Keratinocyte (primary cell): Measurements from ENCODE around the gene IQCK. TPM values are rescaled to one million over a fixed set of nuclear protein-coding genes. Genes with fewer than 3 reads are reported as not detected.

Source experiments
- DNase-seq: peaks from one replicate; pipeline ENCODE4 v3.0.0-alpha.2; 2011; ENCODE audit warnings: low read depth, missing footprints, low spot score
- FAIRE-seq: peaks from 2 replicates; lab custom pipeline; 2011; peaks lifted over from hg19 to GRCh38; lab: Jason Lieb, UNC
- H2AFZ ChIP-seq: 2 replicates; pipeline ENCODE4 v1.6.0; 2012; ENCODE audit warnings: low read length, control low read depth, inconsistent platforms; ENCODE audit not compliant: control insufficient read depth
- H3K27ac ChIP-seq: 2 replicates; pipeline ENCODE4 v1.5.1; 2011; ENCODE audit warnings: low read length; ENCODE audit not compliant: control insufficient read depth, insufficient read depth
- H3K27me3 ChIP-seq: 3 replicates; pipeline ENCODE4 v1.6.0; 2011; ENCODE audit warnings: low read length; ENCODE audit not compliant: control insufficient read depth, insufficient read depth; ENCODE audit errors: extremely low read depth
- H3K36me3 ChIP-seq, 2 experiments: 2 replicates in 1 of 2; 3 replicates in 1 of 2; pipeline ENCODE4 v1.5.1; 2011; ENCODE audit warnings: low read length in 2 of 2, mild to moderate bottlenecking in 1 of 2; ENCODE audit not compliant: control insufficient read depth in 2 of 2, insufficient read depth in 2 of 2; ENCODE audit errors: extremely low read depth in 1 of 2
- H3K4me1 ChIP-seq: 3 replicates; pipeline ENCODE4 v1.5.1; 2011; ENCODE audit warnings: low read length; ENCODE audit not compliant: control insufficient read depth, insufficient read depth; ENCODE audit errors: extremely low read depth
- H3K4me2 ChIP-seq: 3 replicates; pipeline ENCODE4 v1.6.0; 2011; ENCODE audit warnings: low read depth, low read length; ENCODE audit not compliant: control insufficient read depth, insufficient read depth; ENCODE audit errors: extremely low read depth
- H3K4me3 ChIP-seq, 3 experiments: fragments of 200-600 bp in 1 of 3; sonication (generic) in 1 of 3; 2 replicates in 2 of 3; 3 replicates in 1 of 3; pipeline ENCODE4 v1.5.1; 2011 to 2016; ENCODE audit warnings: low read length in 3 of 3, mild to moderate bottlenecking in 3 of 3, control low read depth in 2 of 3, inconsistent platforms in 1 of 3, low read depth in 1 of 3, mixed read lengths in 1 of 3, mixed run types in 1 of 3, moderate library complexity in 1 of 3; ENCODE audit not compliant: control insufficient read depth in 2 of 3, insufficient read depth in 2 of 3; ENCODE audit errors: extremely low read depth in 1 of 3
- H3K79me2 ChIP-seq: 2 replicates; pipeline ENCODE4 v1.6.0; 2012; ENCODE audit warnings: low read length; ENCODE audit not compliant: control insufficient read depth, insufficient read depth
- H3K9ac ChIP-seq: 3 replicates; pipeline ENCODE4 v1.6.0; 2011; ENCODE audit warnings: low read length; ENCODE audit not compliant: control insufficient read depth, insufficient read depth; ENCODE audit errors: extremely low read depth
- H3K9me1 ChIP-seq: 3 replicates; pipeline ENCODE4 v1.6.0; 2011; ENCODE audit warnings: low read length; ENCODE audit not compliant: control insufficient read depth, insufficient read depth; ENCODE audit errors: extremely low read depth
- H3K9me3 ChIP-seq: 2 replicates; pipeline ENCODE4 v1.5.1; 2012; ENCODE audit warnings: low read depth, low read length; ENCODE audit not compliant: control insufficient read depth
- H4K20me1 ChIP-seq: 3 replicates; pipeline ENCODE4 v1.6.0; 2011; ENCODE audit warnings: low read length; ENCODE audit not compliant: control insufficient read depth, insufficient read depth; ENCODE audit errors: extremely low read depth
- CTCF ChIP-seq, 3 experiments: IDR thresholded peaks in 1 of 3; conservative IDR thresholded peaks in 1 of 3; optimal IDR thresholded peaks in 1 of 3; 2 replicates in 2 of 3; 3 replicates in 1 of 3; pipeline versions ENCODE3 to v1.5.1; 2011; ENCODE audit warnings: low read length in 3 of 3, mild to moderate bottlenecking in 3 of 3, moderate library complexity in 2 of 3, control low read depth in 1 of 3, inconsistent platforms in 1 of 3; ENCODE audit not compliant: insufficient read depth in 2 of 3; ENCODE audit errors: extremely low read depth in 1 of 3
- EZH2 ChIP-seq: IDR thresholded peaks from one replicate; pipeline ENCODE4 v1.6.1; 2012; ENCODE audit warnings: inconsistent platforms, mild to moderate bottlenecking, low read length, moderate library complexity
- dilution Hi-C: fragments of 300-500 bp; cut with MboI; formaldehyde crosslinking; loops from one replicate; pipeline ENCODE4 v1.7.0; 2020; ENCODE audit warnings: low sequenced_read_pairs; ENCODE audit not compliant: extremely low pct_ligation_motif_present
- polyA plus RNA-seq, 5 experiments: library from polyadenylated mRNA; depleted of rRNA in 3 of 5; stranded (reverse) in 3 of 5; stranded (forward) in 1 of 5; unstranded in 1 of 5; fragments of >200 nt; gene quantifications; 1 replicate in 1 of 5; 2 replicates in 3 of 5; 3 replicates in 1 of 5; pipeline versions ENCODE4 v1.2.1 to v1.2.3, GENCODE V29; 2011 to 2012; ENCODE audit warnings: missing spikeins in 2 of 5, low read depth in 1 of 5, low replicate concordance in 1 of 5

Gene IQCK
- polyA plus RNA-seq, 1 donor (not counting 4 experiments of a cell fraction or from before 2014, with no cell fraction given), result 9.7 TPM

- Histone ChIP-seq H3K4me1 (peaks cover 8% of the 10 kb centered on the region), H3K4me3 (no peak overlapping the region), H3K79me2 (no peaks in the 10 kb centered on the region), H3K9me1 (no peaks in the 10 kb centered on the region), H3K27ac (no peak overlapping the region), H3K27me3 (no peaks in the 10 kb centered on the region), H3K36me3 (no peaks in the 10 kb centered on the region), H4K20me1 (no peaks in the 10 kb centered on the region), H3K4me2 (peak overlapping the region; percentile 20), H2AFZ (no peak overlapping the region), H3K9ac (no peak overlapping the region), H3K9me3 (peaks cover under 1% of the 10 kb centered on the region)
- DNase-seq (peak; percentile 55), FAIRE-seq (peak; percentile 63)
- dilution Hi-C loops, result no loop called here
- no peak for TF ChIP-seq CTCF (optimal IDR thresholded peaks at IDR 0.05 in 1 of 3, IDR thresholded peaks at IDR 0.05 in 1 of 3, conservative IDR thresholded peaks at IDR 0.05 in 1 of 3; ENCODE audit: extremely low read depth in 1 of 3, insufficient read depth in 2 of 3, low read length in 3 of 3)
- TF ChIP-seq EZH2, result no peak
Observed at GRCh38 chr16:19810817-19811731, 93.0 kb downstream of the IQCK start.

GRCh38 chr16:19812986-19813385 is 94.9 kb downstream of the IQCK start:
- H3K9ac ChIP-seq, result no peak overlapping the region
- no peaks in the 10 kb centered on the region for H3K79me2 ChIP-seq
- FAIRE-seq (no peak), DNase-seq (no peak)
- no peak overlapping the region for H3K4me2 ChIP-seq
- no peaks in the 10 kb centered on the region for H3K27me3 ChIP-seq
- H3K9me1 ChIP-seq, result no peaks in the 10 kb centered on the region
- no peak overlapping the region for H2AFZ ChIP-seq
- dilution Hi-C loops, result no loop called here
- H3K27ac ChIP-seq, result no peak overlapping the region
- no peaks in the 10 kb centered on the region for H3K9me3 ChIP-seq
- peaks cover 8% of the 10 kb centered on the region for H3K4me1 ChIP-seq
- no peak overlapping the region for H3K4me3 ChIP-seq
- H3K36me3 ChIP-seq, result no peaks in the 10 kb centered on the region
- no peaks in the 10 kb centered on the region for H4K20me1 ChIP-seq
- TF ChIP-seq EZH2 (no peak), CTCF (optimal IDR thresholded peaks at IDR 0.05 in 1 of 3, IDR thresholded peaks at IDR 0.05 in 1 of 3, conservative IDR thresholded peaks at IDR 0.05 in 1 of 3; ENCODE audit: extremely low read depth in 1 of 3, insufficient read depth in 2 of 3, low read length in 3 of 3) (no peak)
